ENCODE measurements around the gene GPR151.

DNA sequence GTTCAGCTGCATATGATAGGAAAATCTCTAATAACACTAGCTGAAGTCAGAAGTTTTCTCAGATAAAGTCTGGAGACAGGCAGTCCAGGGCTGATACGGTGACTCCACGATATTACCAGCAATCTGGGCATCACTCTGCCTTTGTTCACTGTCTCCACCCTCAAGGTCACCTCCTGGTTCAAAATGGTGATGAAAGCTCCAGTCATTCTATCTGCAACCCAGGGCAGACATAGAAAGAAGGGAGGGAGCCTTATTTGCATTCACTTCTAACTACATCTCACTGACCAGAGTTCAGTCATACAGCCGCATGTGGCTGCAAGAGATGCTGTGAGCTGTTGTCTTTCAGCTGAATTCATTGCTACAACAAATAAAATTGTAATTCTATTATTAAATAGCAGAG lies 22.4 kb upstream of the GPR151 start:
- TF ChIP-seq, protein P1, sequence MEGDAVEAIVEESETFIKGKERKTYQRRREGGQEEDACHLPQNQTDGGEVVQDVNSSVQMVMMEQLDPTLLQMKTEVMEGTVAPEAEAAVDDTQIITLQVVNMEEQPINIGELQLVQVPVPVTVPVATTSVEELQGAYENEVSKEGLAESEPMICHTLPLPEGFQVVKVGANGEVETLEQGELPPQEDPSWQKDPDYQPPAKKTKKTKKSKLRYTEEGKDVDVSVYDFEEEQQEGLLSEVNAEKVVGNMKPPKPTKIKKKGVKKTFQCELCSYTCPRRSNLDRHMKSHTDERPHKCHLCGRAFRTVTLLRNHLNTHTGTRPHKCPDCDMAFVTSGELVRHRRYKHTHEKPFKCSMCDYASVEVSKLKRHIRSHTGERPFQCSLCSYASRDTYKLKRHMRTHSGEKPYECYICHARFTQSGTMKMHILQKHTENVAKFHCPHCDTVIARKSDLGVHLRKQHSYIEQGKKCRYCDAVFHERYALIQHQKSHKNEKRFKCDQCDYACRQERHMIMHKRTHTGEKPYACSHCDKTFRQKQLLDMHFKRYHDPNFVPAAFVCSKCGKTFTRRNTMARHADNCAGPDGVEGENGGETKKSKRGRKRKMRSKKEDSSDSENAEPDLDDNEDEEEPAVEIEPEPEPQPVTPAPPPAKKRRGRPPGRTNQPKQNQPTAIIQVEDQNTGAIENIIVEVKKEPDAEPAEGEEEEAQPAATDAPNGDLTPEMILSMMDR (IDR thresholded peaks at IDR 0.05; ENCODE audit: poor library complexity, severe bottlenecking), result no peak
- TF ChIP-seq POLR2AphosphoS5 (IDR thresholded peaks at IDR 0.05) (no peak), TAF1 (IDR thresholded peaks at IDR 0.05; ENCODE audit: low read depth) (no peak)
